H9 (cell line): ENCODE results near the gene TRIM65. TPM values are rescaled to one million over a fixed set of nuclear protein-coding genes. Genes with fewer than 3 reads are reported as not detected.

Experiments used
- DNase-seq: peaks from one replicate; pipeline ENCODE4 v3.0.0-alpha.2; 2017
- H2AFZ ChIP-seq: one replicate; pipeline ENCODE4 v1.6.1; 2013; ENCODE audit warnings: mild to moderate bottlenecking, low read length, control low read depth, moderate library complexity
- H2AK5ac ChIP-seq: 2 replicates; pipeline ENCODE4 v1.6.1; 2013; ENCODE audit warnings: low read length, control low read depth, mixed read lengths; ENCODE audit not compliant: insufficient read length
- H2BK120ac ChIP-seq: one replicate; pipeline ENCODE4 v1.6.1; 2013; ENCODE audit warnings: low read depth, mild to moderate bottlenecking, low read length, control low read depth, inconsistent platforms; ENCODE audit not compliant: poor library complexity, severe bottlenecking
- H2BK12ac ChIP-seq: 2 replicates; pipeline ENCODE4 v1.6.1; 2013; ENCODE audit warnings: low read length, control low read depth, mixed read lengths, low read depth; ENCODE audit not compliant: insufficient read length
- H2BK15ac ChIP-seq: 2 replicates; pipeline ENCODE4 v1.6.1; 2013; ENCODE audit warnings: low read depth, low read length, control low read depth
- H2BK20ac ChIP-seq: one replicate; pipeline ENCODE4 v1.6.1; 2013; ENCODE audit warnings: low read depth, mild to moderate bottlenecking, low read length, control low read depth, inconsistent platforms; ENCODE audit not compliant: poor library complexity, severe bottlenecking
- H2BK5ac ChIP-seq: 2 replicates; pipeline ENCODE4 v1.6.1; 2013; ENCODE audit warnings: low read length, control low read depth, mixed read lengths; ENCODE audit not compliant: insufficient read length
- H3K14ac ChIP-seq: 2 replicates; pipeline ENCODE4 v1.6.1; 2013; ENCODE audit warnings: low read length, control low read depth; ENCODE audit not compliant: insufficient read depth
- H3K18ac ChIP-seq: 2 replicates; pipeline ENCODE4 v1.6.1; 2013; ENCODE audit warnings: low read depth, mild to moderate bottlenecking, mixed read lengths, low read length, control low read depth; ENCODE audit not compliant: insufficient read length
- H3K23ac ChIP-seq: 2 replicates; pipeline ENCODE4 v1.6.1; 2013; ENCODE audit warnings: low read length, control low read depth, mixed read lengths, low read depth; ENCODE audit not compliant: insufficient read length
- H3K23me2 ChIP-seq: 2 replicates; pipeline ENCODE4 v1.6.1; 2013; ENCODE audit warnings: low read depth, mild to moderate bottlenecking, mixed read lengths, low read length, control low read depth; ENCODE audit not compliant: insufficient read length, poor library complexity, severe bottlenecking
- H3K27ac ChIP-seq: 2 replicates; pipeline ENCODE4 v1.5.1; 2013; ENCODE audit warnings: low read length, control low read depth, mixed read lengths, low read depth; ENCODE audit not compliant: insufficient read length
- H3K27me3 ChIP-seq: 2 replicates; pipeline ENCODE4 v1.6.1; 2013; ENCODE audit warnings: low read length, control low read depth, inconsistent platforms; ENCODE audit not compliant: insufficient read depth
- H3K4ac ChIP-seq: 2 replicates; pipeline ENCODE4 v1.6.1; 2013; ENCODE audit warnings: low read depth, mild to moderate bottlenecking, control low read depth, inconsistent platforms, low read length, moderate library complexity
- H3K4me1 ChIP-seq: 2 replicates; pipeline ENCODE4 v1.6.1; 2013; ENCODE audit warnings: low read length, control low read depth, inconsistent platforms; ENCODE audit not compliant: insufficient read depth
- H3K4me2 ChIP-seq: 2 replicates; pipeline ENCODE4 v1.6.1; 2013; ENCODE audit warnings: low read length, control low read depth, mixed read lengths; ENCODE audit not compliant: insufficient read length, insufficient read depth
- H3K56ac ChIP-seq: 2 replicates; pipeline ENCODE4 v1.6.1; 2013; ENCODE audit warnings: low read depth, mild to moderate bottlenecking, mixed read lengths, low read length, control low read depth; ENCODE audit not compliant: insufficient read length
- H3K79me1 ChIP-seq: 2 replicates; pipeline ENCODE4 v1.6.1; 2013; ENCODE audit warnings: low read depth, mild to moderate bottlenecking, moderate library complexity, low read length, control low read depth, inconsistent platforms; ENCODE audit not compliant: insufficient read depth, poor library complexity, severe bottlenecking
- H3K79me2 ChIP-seq: 2 replicates; pipeline ENCODE4 v1.6.1; 2013; ENCODE audit warnings: low read length, control low read depth, inconsistent platforms; ENCODE audit not compliant: insufficient read depth
- H3K9ac ChIP-seq: 2 replicates; pipeline ENCODE4 v1.6.1; 2013; ENCODE audit warnings: low read length, control low read depth, mixed read lengths; ENCODE audit not compliant: insufficient read length; ENCODE audit errors: extremely low read depth
- H3K9me3 ChIP-seq: one replicate; pipeline ENCODE4 v1.6.1; 2013; ENCODE audit warnings: low read depth, low read length, inconsistent platforms; ENCODE audit not compliant: control insufficient read depth
- H3T11ph ChIP-seq: one replicate; pipeline ENCODE4 v1.6.1; 2013; ENCODE audit warnings: mild to moderate bottlenecking, low read length, control low read depth, inconsistent platforms
- H4K20me1 ChIP-seq: one replicate; pipeline ENCODE4 v1.6.1; 2013; ENCODE audit not compliant: control insufficient read depth, insufficient read length, insufficient read depth
- H4K5ac ChIP-seq: 2 replicates; pipeline ENCODE4 v1.6.1; 2013; ENCODE audit warnings: low read depth, mild to moderate bottlenecking, mixed read lengths, low read length, control low read depth; ENCODE audit not compliant: insufficient read length
- H4K8ac ChIP-seq: replicated peaks from 2 replicates; pipeline ENCODE4 v1.6.1; 2013; ENCODE audit warnings: low read length, control low read depth, mixed read lengths, low read depth; ENCODE audit not compliant: insufficient read length
- H4K91ac ChIP-seq: 2 replicates; pipeline ENCODE4 v1.6.1; 2013; ENCODE audit warnings: low read depth, mild to moderate bottlenecking, moderate library complexity, mixed read lengths, low read length, control low read depth; ENCODE audit not compliant: insufficient read length
- H3K27ac Mint-ChIP-seq, 3 experiments: 2 replicates in 2 of 3; 3 replicates in 1 of 3; pipeline ENCODE4 v1.8.0; 2020 to 2021; ENCODE audit warnings: mixed read lengths in 3 of 3, mild to moderate bottlenecking in 1 of 3, moderate library complexity in 1 of 3
- H3K27me3 Mint-ChIP-seq: 2 replicates; pipeline ENCODE4 v1.8.0; 2021; ENCODE audit warnings: low read depth, mild to moderate bottlenecking, moderate library complexity, mixed read lengths
- H3K36me3 Mint-ChIP-seq, 3 experiments: 2 replicates in 2 of 3; 3 replicates in 1 of 3; pipeline ENCODE4 v1.8.0; 2020 to 2021; ENCODE audit warnings: low read depth in 3 of 3, mixed read lengths in 3 of 3; ENCODE audit not compliant: insufficient read depth in 1 of 3
- H3K4me1 Mint-ChIP-seq, 2 experiments: 2 replicates each; pipeline ENCODE4 v1.8.0; 2020; ENCODE audit warnings: mixed read lengths in 2 of 2
- H3K4me3 Mint-ChIP-seq, 2 experiments: 2 replicates in 1 of 2; 3 replicates in 1 of 2; pipeline ENCODE4 v1.8.0; 2020 to 2021; ENCODE audit warnings: mild to moderate bottlenecking in 2 of 2, mixed read lengths in 2 of 2, moderate library complexity in 1 of 2
- H3K9me3 Mint-ChIP-seq, 2 experiments: 2 replicates in 1 of 2; 3 replicates in 1 of 2; pipeline ENCODE4 v1.8.0; 2020; ENCODE audit warnings: mild to moderate bottlenecking in 2 of 2, mixed read lengths in 2 of 2, moderate library complexity in 1 of 2
- whole genome bisulfite sequencing: extraction: QIAGEN DNeasy Blood & Tissue Kit; methylation state at CpG from one replicate; pipeline ENCODE4 v1.1.7; 2013; ENCODE audit warnings: missing lambda C conversion rate, low lambda C conversion rate, mixed read lengths; ENCODE audit not compliant: insufficient read length; ENCODE audit errors: extremely low coverage; 5-methylcytosine and 5-hydroxymethylcytosine counted together
- total RNA-seq: library from RNA; stranded (reverse); gene quantifications from 2 replicates; pipeline ENCODE4 v1.2.1, GENCODE V29; 2021
- TF ChIP-seq, protein P1 (sequence below): fragments of 200-600 bp; sonication (generic); conservative IDR thresholded peaks from 3 replicates; pipeline ENCODE4 v1.8.0; 2021; ENCODE audit warnings: antibody characterized with exemption, mild to moderate bottlenecking

TRIM65 gene
- total RNA-seq, 1 experiment from 2014 or later: 34.1 TPM

DNA sequence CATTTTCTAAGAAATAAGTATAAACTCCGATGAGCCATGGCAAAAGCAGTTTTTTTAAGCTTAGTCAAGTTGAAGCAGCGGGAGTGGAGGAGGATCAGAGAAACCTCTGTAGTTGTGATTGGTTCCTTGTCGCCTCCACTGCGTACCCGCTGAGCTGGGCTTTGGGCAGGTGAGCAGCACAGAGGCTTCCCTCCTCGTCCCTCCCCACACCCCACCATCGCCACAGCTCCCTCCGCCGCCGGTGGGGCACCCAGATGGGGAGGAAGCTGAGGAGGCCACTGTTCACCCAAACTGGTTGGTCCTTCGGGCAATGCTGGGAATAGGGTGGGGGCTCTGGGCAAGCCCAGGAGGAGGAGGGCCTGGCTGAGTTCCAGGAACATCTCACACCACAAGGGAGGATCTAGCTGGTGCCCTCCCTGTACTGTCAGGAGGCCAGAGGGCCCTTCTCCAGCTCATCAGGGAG lies 13.1 kb upstream of the TRIM65 start:
- Histone ChIP-seq H3T11ph (no peak overlapping the region), H3K4me1 (no peaks in the 10 kb centered on the region), H4K91ac (no peak overlapping the region), H3K79me2 (no peaks in the 10 kb centered on the region), H2BK5ac (no peak overlapping the region), H4K20me1 (no peaks in the 10 kb centered on the region), H3K23me2 (peaks cover 3% of the 10 kb centered on the region), H2BK15ac (no peak overlapping the region), H4K5ac (no peak overlapping the region), H3K79me1 (no peaks in the 10 kb centered on the region), H3K14ac (no peak overlapping the region; the same call in 1 of the 2 replicates), H3K27me3 (no peaks in the 10 kb centered on the region), H3K23ac (no peak overlapping the region), H2BK20ac (no peak overlapping the region), H3K4me2 (no peak overlapping the region), H2BK120ac (no peak overlapping the region), H2AFZ (no peak overlapping the region), H3K9me3 (no peaks in the 10 kb centered on the region), H3K56ac (no peak overlapping the region), H3K27ac (no peak overlapping the region), H3K18ac (no peak overlapping the region), H3K4ac (no peak overlapping the region), H2BK12ac (no peak overlapping the region), H4K8ac (no peak overlapping the region), H2AK5ac (no peak overlapping the region), H3K9ac (no peak overlapping the region)
- TF ChIP-seq, protein P1, sequence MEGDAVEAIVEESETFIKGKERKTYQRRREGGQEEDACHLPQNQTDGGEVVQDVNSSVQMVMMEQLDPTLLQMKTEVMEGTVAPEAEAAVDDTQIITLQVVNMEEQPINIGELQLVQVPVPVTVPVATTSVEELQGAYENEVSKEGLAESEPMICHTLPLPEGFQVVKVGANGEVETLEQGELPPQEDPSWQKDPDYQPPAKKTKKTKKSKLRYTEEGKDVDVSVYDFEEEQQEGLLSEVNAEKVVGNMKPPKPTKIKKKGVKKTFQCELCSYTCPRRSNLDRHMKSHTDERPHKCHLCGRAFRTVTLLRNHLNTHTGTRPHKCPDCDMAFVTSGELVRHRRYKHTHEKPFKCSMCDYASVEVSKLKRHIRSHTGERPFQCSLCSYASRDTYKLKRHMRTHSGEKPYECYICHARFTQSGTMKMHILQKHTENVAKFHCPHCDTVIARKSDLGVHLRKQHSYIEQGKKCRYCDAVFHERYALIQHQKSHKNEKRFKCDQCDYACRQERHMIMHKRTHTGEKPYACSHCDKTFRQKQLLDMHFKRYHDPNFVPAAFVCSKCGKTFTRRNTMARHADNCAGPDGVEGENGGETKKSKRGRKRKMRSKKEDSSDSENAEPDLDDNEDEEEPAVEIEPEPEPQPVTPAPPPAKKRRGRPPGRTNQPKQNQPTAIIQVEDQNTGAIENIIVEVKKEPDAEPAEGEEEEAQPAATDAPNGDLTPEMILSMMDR: no peak
- Mint-ChIP-seq H3K36me3 (peaks cover 0 to 7% (median 2%) of the 10 kb centered on the region in 3 experiments; a peak in 4 of 7 replicates), H3K4me1 (peaks cover 5% of the 10 kb centered on the region in 2 experiments; a peak in 2 of 4 replicates), H3K4me3 (no peak overlapping the region), H3K27ac (peak overlapping the region in 2 of 3 experiments; percentile 82 to 92; a peak in 2 of 7 replicates), H3K9me3 (no peaks in the 10 kb centered on the region), H3K27me3 (no peaks in the 10 kb centered on the region)
- no CpG with 5 or more reads among the region's 11 CpGs for WGBS
- no peak for DNase-seq
